ENCODE measurements around the gene C1QL3. TPM values are rescaled to one million over a fixed set of nuclear protein-coding genes. Genes with fewer than 3 reads are reported as not detected.

Gene C1QL3
- 0.12 TPM for total RNA-seq

DNA sequence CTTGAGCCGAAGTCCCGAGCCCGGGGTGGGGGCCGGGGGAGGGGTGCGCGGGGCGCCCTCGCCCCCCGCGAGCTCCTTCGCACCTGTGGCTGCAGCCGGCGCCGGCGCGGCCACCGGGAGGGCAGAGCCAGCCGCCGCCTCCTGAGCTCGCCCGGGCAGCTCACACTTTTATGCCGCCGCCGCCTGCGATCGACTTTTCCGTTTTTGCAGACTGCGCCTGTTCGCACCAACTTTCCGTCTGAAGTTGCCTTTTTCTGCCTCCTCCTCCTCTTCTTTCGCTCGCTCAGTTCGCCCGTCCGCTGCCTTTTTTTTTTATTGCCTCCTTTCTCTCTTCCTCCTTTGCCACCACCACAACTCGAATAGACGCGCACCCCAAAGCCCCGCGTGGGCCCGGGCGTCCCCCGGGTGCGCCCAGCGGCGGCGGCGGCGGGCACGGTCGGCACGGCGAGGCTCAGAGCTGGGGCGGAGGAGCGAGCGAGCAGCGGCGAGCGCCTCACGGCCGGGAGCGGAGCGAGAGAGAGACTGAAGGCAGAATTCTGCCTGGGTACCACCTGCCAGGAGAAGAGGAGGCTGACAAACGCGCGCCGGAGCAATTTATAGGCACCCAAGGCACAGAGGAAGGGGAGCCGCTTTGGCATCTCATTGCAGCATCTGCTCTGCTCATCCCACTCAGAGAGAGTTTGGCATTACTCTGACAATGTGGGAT is at the start of gene C1QL3:
C1QL3 (minus strand) TSS at position 569 of the 706 bp plus-strand sequence. CDS start 814 bp downstream, outside the sequence.

Small RNA genes lying within 50 kb of the gene (small RNA-seq; reads per million reads assigned to genes)
- gene RNU2-18P (ENCODE audit: low replicate concordance) = 0.09 reads per million

Other genes starting within 250 kb of the C1QL3 start
- gene PTER, start 84.9 kb downstream of the C1QL3 start, total RNA-seq = 12.7 TPM

Data from metanephros (tissue), 2 donors.